Measurements from ENCODE around the gene SSBP3. TPM values are rescaled to one million over a fixed set of nuclear protein-coding genes. Genes with fewer than 3 reads are reported as not detected.

SSBP3 gene
- total and polyA plus RNA-seq, 4 donors = 7.7 to 24.7 (median 17.3) TPM

GRCh38 chr1:54259546-54260140, 146.6 kb downstream of the SSBP3 start:
- TF ChIP-seq YY1 (IDR thresholded peaks at IDR 0.05) (no peak), RAD21 (IDR thresholded peaks at IDR 0.05) (no peak), TAF1 (conservative IDR thresholded peaks at IDR 0.05) (no peak), HNF4G (IDR thresholded peaks at IDR 0.05) (no peak), RXRA (IDR thresholded peaks at IDR 0.05) (no peak), REST (IDR thresholded peaks at IDR 0.05) (no peak), NR2F2 (IDR thresholded peaks at IDR 0.05) (no peak), MAX (IDR thresholded peaks at IDR 0.05) (no peak), ATF3 (IDR thresholded peaks at IDR 0.05) (no peak), HNF4A (conservative IDR thresholded peaks at IDR 0.05) (no peak), CTCF (IDR thresholded peaks at IDR 0.05; ENCODE audit: low read depth, low read length, missing input control) (no peak), EGR1 (IDR thresholded peaks at IDR 0.05; ENCODE audit: low read depth in 2 of 2) (no peak), FOXA1 (IDR thresholded peaks at IDR 0.05) (no peak), GABPA (IDR thresholded peaks at IDR 0.05 in 1 of 2, conservative IDR thresholded peaks at IDR 0.05 in 1 of 2) (no peak), SP1 (IDR thresholded peaks at IDR 0.05) (no peak)
- H3K27ac ChIP-seq (ENCODE audit: low read depth in 1 of 2, low read length in 2 of 2) = no peak overlapping the region
- H3K4me1 ChIP-seq (ENCODE audit: control insufficient read depth in 4 of 4, insufficient read depth in 4 of 4, low read length in 3 of 4) = peaks cover 0 to 10% (median 4%) of the 10 kb centered on the region in 4 donors
- no peaks in the 10 kb centered on the region for H3K9me3 ChIP-seq (ENCODE audit: control insufficient read depth in 4 of 4, low read length in 3 of 4)
- H3K4me3 ChIP-seq (ENCODE audit: low read depth in 1 of 3, low read length in 3 of 3) = no peak overlapping the region
- no peak overlapping the region for H3K9ac ChIP-seq (ENCODE audit: low read depth in 1 of 2, low read length in 2 of 2)
- H3K27me3 ChIP-seq (ENCODE audit: control insufficient read depth in 4 of 4, insufficient read depth in 4 of 4, low read length in 3 of 4) = no peaks in the 10 kb centered on the region
- 97% methylated on average over 16 of the region's 16 CpGs for WGBS
- no peaks in the 10 kb centered on the region for H3K36me3 ChIP-seq (ENCODE audit: control insufficient read depth in 4 of 4, insufficient read depth in 3 of 4, low read depth in 1 of 4, low read length in 3 of 4)
- no peak for DNase-seq (ENCODE audit: low spot score)

- peaks cover 0 to 6% (median 3%) of the 10 kb centered on the region in 4 donors for H3K4me1 ChIP-seq (ENCODE audit: control insufficient read depth in 4 of 4, insufficient read depth in 4 of 4, low read length in 3 of 4)
- TF ChIP-seq REST (IDR thresholded peaks at IDR 0.05) (no peak), FOXA2 (IDR thresholded peaks at IDR 0.05) (no peak), TAF1 (conservative IDR thresholded peaks at IDR 0.05) (no peak), FOXA1 (IDR thresholded peaks at IDR 0.05) (no peak), MAX (IDR thresholded peaks at IDR 0.05) (no peak), HNF4A (conservative IDR thresholded peaks at IDR 0.05) (no peak), CTCF (IDR thresholded peaks at IDR 0.05; ENCODE audit: low read depth, low read length, missing input control) (no peak), NR2F2 (IDR thresholded peaks at IDR 0.05) (no peak), RXRA (IDR thresholded peaks at IDR 0.05) (no peak), RAD21 (IDR thresholded peaks at IDR 0.05) (no peak), HNF4G (IDR thresholded peaks at IDR 0.05) (no peak), JUND (IDR thresholded peaks at IDR 0.05) (no peak)
Measured at GRCh38 chr1:54257876-54258275, 148.3 kb downstream of the SSBP3 start.

More at GRCh38 chr1:54257876-54258275, 148.3 kb downstream of the SSBP3 start:
- no peak for DNase-seq (ENCODE audit: low spot score)
- Histone ChIP-seq H3K9ac (ENCODE audit: low read depth in 1 of 2, low read length in 2 of 2) (no peak overlapping the region), H3K36me3 (ENCODE audit: control insufficient read depth in 4 of 4, insufficient read depth in 3 of 4, low read depth in 1 of 4, low read length in 3 of 4) (no peaks in the 10 kb centered on the region), H3K9me3 (ENCODE audit: control insufficient read depth in 4 of 4, low read length in 3 of 4) (no peaks in the 10 kb centered on the region), H3K27ac (ENCODE audit: low read depth in 1 of 2, low read length in 2 of 2) (no peak overlapping the region), H3K27me3 (ENCODE audit: control insufficient read depth in 4 of 4, insufficient read depth in 4 of 4, low read length in 3 of 4) (no peaks in the 10 kb centered on the region), H3K4me3 (ENCODE audit: low read depth in 1 of 3, low read length in 3 of 3) (no peak overlapping the region)
- 96% methylated on average over 23 of the region's 23 CpGs for WGBS

All from liver (tissue), 9 donors.